HEK293T (cell line): Measurements from ENCODE around the gene DMD.
"Not testable (repeated sequence)": the region's sequence is repeated elsewhere in the genome, so short reads cannot be mapped to it uniquely, and the experiment has no call there.

ENCODE experiments used
- CTCF ChIA-PET: fragments of 350-600 bp; formaldehyde crosslinking; extraction: SDS; loops from one replicate; lab custom pipeline; 2021; ENCODE audit warnings: antibody characterized with exemption, inconsistent platforms; lab: Yijun Ruan, JAX
- POLR2A ChIA-PET: fragments of 350-600 bp; formaldehyde crosslinking; extraction: SDS; loops from one replicate; lab custom pipeline; 2020; ENCODE audit warnings: antibody characterized with exemption, inconsistent platforms; lab: Yijun Ruan, JAX
- DNase-seq: peaks from one replicate; pipeline ENCODE4 v3.0.0; 2012; ENCODE audit warnings: mixed read lengths; ENCODE audit errors: extremely low spot score
- ARNT ChIP-seq: fragments of 450-650 bp; IDR thresholded peaks from 2 replicates; pipeline ENCODE4 v1.6.1; 2017; ENCODE audit warnings: mild to moderate bottlenecking
- BHLHE40 ChIP-seq: fragments of 450-650 bp; IDR thresholded peaks from 2 replicates; pipeline ENCODE4 v1.6.1; 2016; ENCODE audit warnings: mild to moderate bottlenecking, moderate library complexity, borderline replicate concordance
- CTBP1 ChIP-seq: fragments of 450-650 bp; IDR thresholded peaks from 2 replicates; pipeline ENCODE4 v1.6.1; 2016; ENCODE audit warnings: borderline replicate concordance
- ELF4 ChIP-seq: fragments of 450-650 bp; IDR thresholded peaks from 2 replicates; pipeline ENCODE4 v1.6.1; 2017; ENCODE audit warnings: antibody characterized with exemption
- FOXA1 ChIP-seq: fragments of 450-650 bp; IDR thresholded peaks from 2 replicates; pipeline ENCODE4 v1.6.1; 2016; ENCODE audit warnings: mild to moderate bottlenecking
- FOXK2 ChIP-seq: fragments of 450-650 bp; IDR thresholded peaks from 2 replicates; pipeline ENCODE4 v1.6.1; 2016; ENCODE audit warnings: mild to moderate bottlenecking
- FOXM1 ChIP-seq: fragments of 450-650 bp; IDR thresholded peaks from 2 replicates; pipeline ENCODE4 v1.6.1; 2017; ENCODE audit warnings: mild to moderate bottlenecking, borderline replicate concordance
- HDGF ChIP-seq: fragments of 450-650 bp; IDR thresholded peaks from 2 replicates; pipeline ENCODE4 v1.6.1; 2017; ENCODE audit warnings: antibody characterized with exemption, borderline replicate concordance
- L3MBTL2 ChIP-seq: fragments of 450-650 bp; conservative IDR thresholded peaks from 2 replicates; pipeline ENCODE4 v1.6.1; 2016; ENCODE audit warnings: mild to moderate bottlenecking
- LEF1 ChIP-seq: fragments of 450-650 bp; IDR thresholded peaks from 2 replicates; pipeline ENCODE4 v1.6.1; 2017; ENCODE audit warnings: mild to moderate bottlenecking, borderline replicate concordance
- NFRKB ChIP-seq: fragments of 450-650 bp; IDR thresholded peaks from 2 replicates; pipeline ENCODE4 v1.6.1; 2016; ENCODE audit warnings: mild to moderate bottlenecking, moderate library complexity
- PKNOX1 ChIP-seq: fragments of 450-650 bp; IDR thresholded peaks from 2 replicates; pipeline ENCODE4 v1.6.1; 2016
- SP1 ChIP-seq: fragments of 450-650 bp; IDR thresholded peaks from 2 replicates; pipeline ENCODE4 v1.6.1; 2017
- SUZ12 ChIP-seq: fragments of 450-650 bp; IDR thresholded peaks from 2 replicates; pipeline ENCODE4 v1.6.1; 2016; ENCODE audit warnings: mild to moderate bottlenecking
- TARDBP ChIP-seq: fragments of 450-650 bp; IDR thresholded peaks from 2 replicates; pipeline ENCODE4 v1.6.1; 2016
- ZNF384 ChIP-seq: fragments of 450-650 bp; IDR thresholded peaks from 2 replicates; pipeline ENCODE4 v1.6.1; 2016

DMD gene

GRCh38 chrX:33188286-33188685, 23.1 kb downstream of the DMD start:
- TF ChIP-seq FOXA1 (no peak), FOXK2 (no peak), BHLHE40 (no peak), ARNT (no peak), LEF1 (no peak), L3MBTL2 (no peak), FOXM1 (no peak), ZNF384 (no peak), SP1 (no peak), TARDBP (no peak), SUZ12 (no peak), HDGF (no peak), ELF4 (no peak), CTBP1 (no peak), PKNOX1 (no peak)
- ChIA-PET CTCF (no interaction called here), POLR2A (interaction anchor here (0.7 kb wide), 1 partner anchor 877 kb away, joined by 3 read pairs; no protein-coding TSS in a partner anchor)
- DNase-seq: no peak

- DNase-seq, CTCF ChIA-PET, POLR2A ChIA-PET: not testable (repeated sequence)
Observed at GRCh38 chrX:33184803-33185202, 26.5 kb downstream of the DMD start.

GRCh38 chrX:33183361-33183760, 28.0 kb downstream of the DMD start:
- CTCF ChIA-PET: no interaction called here
- DNase-seq: peak; percentile 7
- POLR2A ChIA-PET: no interaction called here
- TF ChIP-seq ARNT (no peak), FOXM1 (no peak), BHLHE40 (no peak), SUZ12 (no peak), ZNF384 (no peak), PKNOX1 (no peak), TARDBP (no peak), HDGF (no peak), LEF1 (no peak), ELF4 (no peak), FOXA1 (no peak), FOXK2 (no peak), CTBP1 (no peak), NFRKB (no peak), SP1 (no peak), L3MBTL2 (no peak)

GRCh38 chrX:33178690-33179089, 32.7 kb downstream of the DMD start:
- no peak for TF ChIP-seq TARDBP
- TF ChIP-seq HDGF: no peak
- TF ChIP-seq FOXA1: no peak
- TF ChIP-seq L3MBTL2: no peak
- TF ChIP-seq NFRKB: no peak
- no peak for TF ChIP-seq LEF1
- no peak for TF ChIP-seq ELF4
- CTCF ChIA-PET: no interaction called here
- DNase-seq: no peak
- POLR2A ChIA-PET: no interaction called here

- TF ChIP-seq L3MBTL2 (no peak), ELF4 (no peak), SP1 (no peak), NFRKB (no peak), SUZ12 (no peak), CTBP1 (no peak), BHLHE40 (no peak), TARDBP (no peak), ARNT (no peak), ZNF384 (no peak), PKNOX1 (no peak), FOXK2 (no peak), FOXA1 (no peak), FOXM1 (no peak), HDGF (no peak)
- DNase-seq: no peak
- ChIA-PET CTCF (no interaction called here), POLR2A (no interaction called here)
Observed at GRCh38 chrX:33178218-33178617, 33.1 kb downstream of the DMD start.

- no peak for TF ChIP-seq SP1
- ChIA-PET POLR2A (no interaction called here), CTCF (no interaction called here)
- DNase-seq: no peak
Observed at GRCh38 chrX:33175201-33175600, 36.1 kb downstream of the DMD start.

- POLR2A ChIA-PET: no interaction called here
Observed at GRCh38 chrX:33171041-33171440, 40.3 kb downstream of the DMD start.

More at GRCh38 chrX:33171041-33171440, 40.3 kb downstream of the DMD start:
- DNase-seq: no peak
- CTCF ChIA-PET: no interaction called here
- no peak for TF ChIP-seq FOXK2
- no peak for TF ChIP-seq LEF1
- TF ChIP-seq HDGF: no peak
- TF ChIP-seq SP1: no peak
- TF ChIP-seq TARDBP: no peak
- no peak for TF ChIP-seq NFRKB
- TF ChIP-seq FOXA1: no peak
- TF ChIP-seq ZNF384: no peak
